Measurements from ENCODE around the gene HEBP1.

The HEBP1 gene

GRCh38 chr12:13023811-13024530, 23.9 kb upstream of the HEBP1 start:
- DNase-seq (ENCODE audit: low read depth in 2 of 2): no peak

- no peak for DNase-seq (ENCODE audit: low read depth in 2 of 2)
Observed at GRCh38 chr12:13022851-13023271, 22.8 kb upstream of the HEBP1 start.

GRCh38 chr12:13011098-13011497, 11.0 kb upstream of the HEBP1 start:
- DNase-seq (ENCODE audit: low read depth in 2 of 2): no peak

GRCh38 chr12:13008741-13009380, 8.8 kb upstream of the HEBP1 start:
- DNase-seq (ENCODE audit: low read depth in 2 of 2): no peak

GRCh38 chr12:13007496-13008233, 7.6 kb upstream of the HEBP1 start:
- DNase-seq (ENCODE audit: low read depth in 2 of 2): no peak

GRCh38 chr12:13005649-13006048, 5.6 kb upstream of the HEBP1 start:
- DNase-seq (ENCODE audit: low read depth in 2 of 2): no peak

- DNase-seq (ENCODE audit: low read depth in 2 of 2): no peak
Observed at GRCh38 chr12:13004986-13005385, 4.9 kb upstream of the HEBP1 start.

GRCh38 chr12:13004361-13004760, 4.3 kb upstream of the HEBP1 start:
- no peak for DNase-seq (ENCODE audit: low read depth in 2 of 2)

GRCh38 chr12:13002301-13003097, 2.4 kb upstream of the HEBP1 start:
- no peak for DNase-seq (ENCODE audit: low read depth in 2 of 2)

- no peak for DNase-seq (ENCODE audit: low read depth in 2 of 2)
Observed at GRCh38 chr12:13001775-13002040, 1.6 kb upstream of the HEBP1 start.

GRCh38 chr12:13000925-13001774, 1.1 kb upstream of the HEBP1 start:
- peak in 1 of 2 donors; percentile 3 for DNase-seq (ENCODE audit: low read depth in 2 of 2)

GRCh38 chr12:13000616-13000924, 505 bp upstream of the HEBP1 start:
- no peak for DNase-seq (ENCODE audit: low read depth in 2 of 2)

- no peak for DNase-seq (ENCODE audit: low read depth in 2 of 2)
Observed at GRCh38 chr12:12999271-12999958, 650 bp downstream of the HEBP1 start.

GRCh38 chr12:12998248-12998647, 1.8 kb downstream of the HEBP1 start:
- no peak for DNase-seq (ENCODE audit: low read depth in 2 of 2)

- DNase-seq (ENCODE audit: low read depth in 2 of 2): no peak
Observed at GRCh38 chr12:12997734-12998133, 2.3 kb downstream of the HEBP1 start.

GRCh38 chr12:12997156-12997555, 2.9 kb downstream of the HEBP1 start:
- DNase-seq (ENCODE audit: low read depth in 2 of 2): no peak

GRCh38 chr12:12996209-12996608, 3.9 kb downstream of the HEBP1 start:
- DNase-seq (ENCODE audit: low read depth in 2 of 2): no peak

- no peak for DNase-seq (ENCODE audit: low read depth in 2 of 2)
Observed at GRCh38 chr12:12995088-12995487, 5.0 kb downstream of the HEBP1 start.

- DNase-seq (ENCODE audit: low read depth in 2 of 2): no peak
Observed at GRCh38 chr12:12993367-12993766, 6.7 kb downstream of the HEBP1 start.

- DNase-seq (ENCODE audit: low read depth in 2 of 2): no peak
Observed at GRCh38 chr12:12992418-12993130, 7.5 kb downstream of the HEBP1 start.
